ENCODE data around the gene PDE4A. TPM values are rescaled to one million over a fixed set of nuclear protein-coding genes. Genes with fewer than 3 reads are reported as not detected.
"Not testable (repeated sequence)": the region's sequence is repeated elsewhere in the genome, so short reads cannot be mapped to it uniquely, and the experiment has no call there.

The PDE4A gene
- total RNA-seq, 1 donor from 2014 or later, result 71.1 TPM

GRCh38 chr19:10407096-10407495 is 13.2 kb upstream of the PDE4A start:
- intact Hi-C loops (cut with micrococcal nuclease), result loop anchor here (10.0 kb wide), 1 partner anchor 688 kb away; no protein-coding TSS in a partner anchor
- peaks cover 74% of the 10 kb centered on the region for H3K4me1 Mint-ChIP-seq (ENCODE audit: low read depth)
- peak overlapping the region; percentile 90 for H3K4me3 Mint-ChIP-seq
- H3K36me3 Mint-ChIP-seq (ENCODE audit: low read depth), result peaks cover 13% of the 10 kb centered on the region
- peak overlapping the region; percentile 95 for H3K27ac Mint-ChIP-seq
- H3K9me3 Mint-ChIP-seq, result no peaks in the 10 kb centered on the region
- DNase-seq (ENCODE audit: low spot score), result no peak
- H3K27me3 Mint-ChIP-seq (ENCODE audit: insufficient read depth), result no peaks in the 10 kb centered on the region

GRCh38 chr19:10408511-10409283 is 11.6 kb upstream of the PDE4A start:
- Mint-ChIP-seq H3K27me3 (ENCODE audit: insufficient read depth) (no peaks in the 10 kb centered on the region), H3K27ac (peak overlapping the region; percentile 95), H3K36me3 (ENCODE audit: low read depth) (peaks cover 9% of the 10 kb centered on the region), H3K4me3 (peak overlapping the region; percentile 75), H3K4me1 (ENCODE audit: low read depth) (peaks cover 76% of the 10 kb centered on the region), H3K9me3 (no peaks in the 10 kb centered on the region)
- peak; percentile 70 for DNase-seq (ENCODE audit: low spot score)
- intact Hi-C loops (cut with micrococcal nuclease), result loop anchor here (1.0 to 10.0 kb wide), 3 partner anchors 8 to 686 kb away; no protein-coding TSS in a partner anchor

DNA sequence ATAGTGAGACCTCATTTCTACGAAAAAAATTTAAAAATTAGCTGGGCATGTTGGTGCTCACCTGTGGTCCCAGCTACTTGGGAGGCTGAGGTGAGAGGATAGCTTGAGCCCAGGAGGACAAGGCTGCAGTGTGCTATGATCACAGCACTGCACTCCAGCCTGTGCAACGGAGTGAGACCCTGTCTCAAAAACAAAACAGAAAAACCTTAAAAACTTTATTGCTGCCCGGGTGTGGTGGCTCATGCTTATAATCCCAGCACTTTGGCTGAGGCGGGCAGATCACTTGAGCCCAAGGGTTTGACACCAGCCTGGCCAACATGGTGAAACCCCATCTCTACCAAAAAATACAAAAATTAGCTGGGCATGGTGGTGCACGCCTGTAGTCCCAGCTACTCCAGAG is 9.1 kb upstream of the PDE4A start:
- H3K4me1 Mint-ChIP-seq (ENCODE audit: low read depth), result peaks cover 75% of the 10 kb centered on the region
- peak overlapping the region; percentile 95 for H3K27ac Mint-ChIP-seq
- H3K27me3 Mint-ChIP-seq (ENCODE audit: insufficient read depth); H3K9me3 Mint-ChIP-seq; H3K4me3 Mint-ChIP-seq; DNase-seq (ENCODE audit: low spot score); H3K36me3 Mint-ChIP-seq (ENCODE audit: low read depth); intact Hi-C loops (cut with micrococcal nuclease): not testable (repeated sequence)

GRCh38 chr19:10412257-10412977 is 7.9 kb upstream of the PDE4A start:
- DNase-seq (ENCODE audit: low spot score), result peak; percentile 52
- intact Hi-C loops (cut with micrococcal nuclease), result loop anchor here (1.0 kb wide), 2 partner anchors 8 to 13 kb away; no protein-coding TSS in a partner anchor

GRCh38 chr19:10416083-10416379 is 4.3 kb upstream of the PDE4A start:
- intact Hi-C loops (cut with micrococcal nuclease), result loop anchor here (1.0 to 5.0 kb wide), 4 partner anchors 8 to 236 kb away; partner anchors contain the start of genes CDC37 and ILF3
- Mint-ChIP-seq H3K4me3 (peak overlapping the region; percentile 81), H3K4me1 (ENCODE audit: low read depth) (peaks cover 53% of the 10 kb centered on the region), H3K36me3 (ENCODE audit: low read depth) (peaks cover 5% of the 10 kb centered on the region), H3K9me3 (no peaks in the 10 kb centered on the region), H3K27ac (peak overlapping the region; percentile 94), H3K27me3 (ENCODE audit: insufficient read depth) (peaks cover 4% of the 10 kb centered on the region)
- no peak for DNase-seq (ENCODE audit: low spot score)

More at GRCh38 chr19:10412257-10412977, 7.9 kb upstream of the PDE4A start:
- Mint-ChIP-seq H3K4me1 (ENCODE audit: low read depth) (peaks cover 72% of the 10 kb centered on the region), H3K27ac (peak overlapping the region; percentile 95), H3K36me3 (ENCODE audit: low read depth) (peaks cover 5% of the 10 kb centered on the region), H3K27me3 (ENCODE audit: insufficient read depth) (peaks cover 4% of the 10 kb centered on the region), H3K4me3 (peak overlapping the region; percentile 60), H3K9me3 (no peaks in the 10 kb centered on the region)

GRCh38 chr19:10416380-10417257 is 3.7 kb upstream of the PDE4A start:
- Mint-ChIP-seq H3K36me3 (ENCODE audit: low read depth) (peaks cover 7% of the 10 kb centered on the region), H3K4me3 (peak overlapping the region; percentile 81), H3K4me1 (ENCODE audit: low read depth) (peaks cover 51% of the 10 kb centered on the region), H3K27me3 (ENCODE audit: insufficient read depth) (peaks cover 4% of the 10 kb centered on the region), H3K9me3 (no peaks in the 10 kb centered on the region), H3K27ac (peak overlapping the region; percentile 94)
- DNase-seq (ENCODE audit: low spot score), result peak; percentile 94
- intact Hi-C loops (cut with micrococcal nuclease), result loop anchor here (1.0 to 5.0 kb wide), 4 partner anchors 8 to 236 kb away; partner anchors contain the start of genes CDC37 and ILF3

- H3K36me3 Mint-ChIP-seq (ENCODE audit: low read depth), result peaks cover 11% of the 10 kb centered on the region
- peak overlapping the region; percentile 81 for H3K4me3 Mint-ChIP-seq
- H3K27me3 Mint-ChIP-seq (ENCODE audit: insufficient read depth), result peaks cover 4% of the 10 kb centered on the region
- peak overlapping the region; percentile 24 for H3K27ac Mint-ChIP-seq
- H3K4me1 Mint-ChIP-seq (ENCODE audit: low read depth), result peaks cover 51% of the 10 kb centered on the region
- DNase-seq (ENCODE audit: low spot score), result no peak
- H3K9me3 Mint-ChIP-seq, result no peaks in the 10 kb centered on the region
- intact Hi-C loops (cut with micrococcal nuclease), result loop anchor here (5.0 kb wide), 1 partner anchor 235 kb away; the partner anchor contains the start of gene ILF3
Measured at GRCh38 chr19:10417541-10418234, 2.6 kb upstream of the PDE4A start.

GRCh38 chr19:10418235-10418484 is 2.2 kb upstream of the PDE4A start:
- Mint-ChIP-seq H3K9me3 (no peaks in the 10 kb centered on the region), H3K36me3 (ENCODE audit: low read depth) (peaks cover 11% of the 10 kb centered on the region), H3K4me1 (ENCODE audit: low read depth) (peaks cover 52% of the 10 kb centered on the region), H3K27ac (peak overlapping the region; percentile 47), H3K4me3 (peak overlapping the region; percentile 77), H3K27me3 (ENCODE audit: insufficient read depth) (peaks cover 4% of the 10 kb centered on the region)
- DNase-seq (ENCODE audit: low spot score), result no peak
- intact Hi-C loops (cut with micrococcal nuclease), result loop anchor here (5.0 kb wide), 1 partner anchor 234 kb away; the partner anchor contains the start of gene ILF3

GRCh38 chr19:10418485-10419199 is 1.7 kb upstream of the PDE4A start:
- intact Hi-C loops (cut with micrococcal nuclease), result loop anchor here (1.0 to 5.0 kb wide), 2 partner anchors 38 to 234 kb away; partner anchors contain the start of genes ILF3 and TYK2
- H3K27me3 Mint-ChIP-seq (ENCODE audit: insufficient read depth), result peaks cover 4% of the 10 kb centered on the region
- peak overlapping the region; percentile 77 for H3K4me3 Mint-ChIP-seq
- no peak for DNase-seq (ENCODE audit: low spot score)
- peaks cover 56% of the 10 kb centered on the region for H3K4me1 Mint-ChIP-seq (ENCODE audit: low read depth)
- peaks cover 11% of the 10 kb centered on the region for H3K36me3 Mint-ChIP-seq (ENCODE audit: low read depth)
- H3K9me3 Mint-ChIP-seq, result no peaks in the 10 kb centered on the region
- H3K27ac Mint-ChIP-seq, result peak overlapping the region; percentile 88

- Mint-ChIP-seq H3K27ac (peak overlapping the region; percentile 88), H3K9me3 (no peaks in the 10 kb centered on the region), H3K4me1 (ENCODE audit: low read depth) (peaks cover 59% of the 10 kb centered on the region), H3K4me3 (peak overlapping the region; percentile 93), H3K27me3 (ENCODE audit: insufficient read depth) (peaks cover 4% of the 10 kb centered on the region), H3K36me3 (ENCODE audit: low read depth) (peaks cover 9% of the 10 kb centered on the region)
- DNase-seq (ENCODE audit: low spot score), result no peak
- intact Hi-C loops (cut with micrococcal nuclease), result loop anchor here (1.0 to 5.0 kb wide), 2 partner anchors 39 to 233 kb away; partner anchors contain the start of genes ILF3 and TYK2
Measured at GRCh38 chr19:10419200-10419645, 1.1 kb upstream of the PDE4A start.

- H3K36me3 Mint-ChIP-seq (ENCODE audit: low read depth), result peaks cover 9% of the 10 kb centered on the region
- intact Hi-C loops (cut with micrococcal nuclease), result loop anchor here (1.0 to 5.0 kb wide), 2 partner anchors 40 to 232 kb away; partner anchors contain the start of genes ILF3 and TYK2
- H3K4me1 Mint-ChIP-seq (ENCODE audit: low read depth), result peaks cover 61% of the 10 kb centered on the region
- peak overlapping the region; percentile 88 for H3K27ac Mint-ChIP-seq
- peak overlapping the region; percentile 93 for H3K4me3 Mint-ChIP-seq
- H3K9me3 Mint-ChIP-seq, result no peaks in the 10 kb centered on the region
- peak; percentile 65 for DNase-seq (ENCODE audit: low spot score)
- H3K27me3 Mint-ChIP-seq (ENCODE audit: insufficient read depth), result peaks cover 4% of the 10 kb centered on the region
Measured at GRCh38 chr19:10419646-10420443, 493 bp upstream of the PDE4A start.
